ENCODE data around the gene RNASE3.
"Not testable (repeated sequence)": the region's sequence is repeated elsewhere in the genome, so short reads cannot be mapped to it uniquely, and the experiment has no call there.

RNASE3 gene

DNA sequence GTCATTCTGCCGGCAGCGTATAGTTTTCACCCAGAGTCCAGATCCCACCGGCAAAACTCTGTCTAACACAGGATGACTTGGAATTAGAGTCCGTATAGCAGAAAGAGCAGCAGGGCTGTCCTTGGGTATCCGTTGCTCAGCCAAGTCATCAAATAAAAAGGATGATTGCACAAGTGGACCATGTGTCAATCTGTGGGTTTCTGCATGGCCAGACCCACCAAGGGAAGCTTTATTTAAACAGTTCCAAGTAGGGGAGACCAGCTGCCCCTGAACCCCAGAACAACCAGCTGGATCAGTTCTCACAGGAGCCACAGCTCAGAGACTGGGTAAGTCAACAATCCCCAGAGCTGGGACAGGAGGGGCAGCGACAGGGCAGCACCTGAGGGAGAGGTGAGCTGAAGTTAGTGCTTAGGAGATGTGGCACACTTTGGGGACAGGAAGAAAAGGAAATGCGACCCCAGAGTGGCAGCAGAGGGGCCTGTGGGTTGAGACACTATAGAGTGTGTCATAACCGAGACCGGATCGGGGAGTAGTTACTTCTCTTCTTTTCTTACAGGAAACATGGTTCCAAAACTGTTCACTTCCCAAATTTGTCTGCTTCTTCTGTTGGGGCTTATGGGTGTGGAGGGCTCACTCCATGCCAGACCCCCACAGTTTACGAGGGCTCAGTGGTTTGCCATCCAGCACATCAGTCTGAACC, at the start of gene RNASE3:
RNASE3 (plus strand) TSS at position 260 of the 700 bp plus-strand sequence; CDS start at position 562, 302 bp downstream.
- H3K27ac ChIP-seq = not testable (repeated sequence)

- no peak overlapping the region for H3K27ac ChIP-seq
- TF ChIP-seq ZFX (IDR thresholded peaks at IDR 0.05; ENCODE audit: borderline replicate concordance) = no peak
- no peak for TF ChIP-seq CTCF (IDR thresholded peaks at IDR 0.05)
Measured at GRCh38 chr14:20846560-20846959, 44.6 kb upstream of the RNASE3 start.

DNA sequence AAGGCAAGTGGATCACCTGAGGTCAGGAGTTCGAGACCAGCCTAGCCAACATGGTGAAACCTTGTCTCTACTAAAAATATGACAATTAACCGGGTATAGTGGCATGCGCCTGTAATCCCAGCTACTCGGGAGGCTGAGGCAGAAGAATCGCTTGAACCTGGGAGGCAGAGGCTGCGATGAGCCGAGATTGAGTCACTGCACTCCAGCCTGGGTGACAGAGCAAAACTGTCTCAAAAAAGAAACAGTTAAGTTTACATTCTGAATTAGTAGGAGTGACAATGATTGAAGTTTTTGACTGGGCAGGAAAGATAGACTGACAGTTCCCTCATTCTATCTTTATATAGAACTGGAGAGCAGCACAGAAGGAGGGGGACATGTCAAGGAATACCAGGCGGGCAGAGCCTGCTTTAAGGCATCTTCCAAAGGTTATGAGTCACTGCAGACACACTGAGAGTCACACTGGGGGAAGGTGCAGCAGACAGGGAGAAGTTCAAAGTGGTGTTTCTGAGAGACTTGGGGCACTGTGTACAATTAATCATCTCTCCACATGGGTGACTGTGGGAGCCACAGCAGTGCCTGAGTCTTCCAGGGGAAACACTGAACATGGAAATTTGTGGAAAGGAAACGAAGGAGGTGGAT, 42.8 kb upstream of the RNASE3 start:
- H3K27ac ChIP-seq = 0 out of 2 replicates have a peak overlapping the region, but pooled peaks have one; percentile 27

GRCh38 chr14:20848955-20849570, 42.1 kb upstream of the RNASE3 start:
- TF ChIP-seq CTCF (IDR thresholded peaks at IDR 0.05) (no peak), ZFX (IDR thresholded peaks at IDR 0.05; ENCODE audit: borderline replicate concordance) (no peak)
- peak overlapping the region; percentile 27; the same call in 1 of the 2 replicates for H3K27ac ChIP-seq

More for the DNA sequence above, 42.8 kb upstream of the RNASE3 start:
- no peak for TF ChIP-seq ZFX (IDR thresholded peaks at IDR 0.05; ENCODE audit: borderline replicate concordance)
- TF ChIP-seq CTCF (IDR thresholded peaks at IDR 0.05) = no peak

DNA sequence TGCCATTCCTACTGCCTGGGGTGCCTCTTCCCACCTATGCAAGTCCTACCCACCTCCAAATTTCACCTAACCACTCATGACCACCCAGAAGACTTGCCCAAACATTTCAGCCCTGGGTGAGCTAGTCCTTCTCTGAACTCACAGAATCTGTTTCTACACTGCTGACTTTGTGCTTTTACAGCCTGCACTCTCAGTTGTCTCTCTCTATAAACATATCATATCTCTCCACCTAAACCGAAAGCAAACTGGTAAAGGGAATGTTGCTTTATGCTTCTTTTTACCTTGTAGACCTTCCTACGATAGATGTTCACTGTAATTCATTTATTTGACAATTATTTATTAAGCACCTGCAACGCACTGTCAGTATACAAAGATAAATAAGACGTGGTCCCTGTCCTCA, 38.1 kb upstream of the RNASE3 start:
- no peak overlapping the region for H3K27ac ChIP-seq
- TF ChIP-seq ZFX (IDR thresholded peaks at IDR 0.05; ENCODE audit: borderline replicate concordance) (no peak), CTCF (IDR thresholded peaks at IDR 0.05) (no peak)

- TF ChIP-seq ZFX (IDR thresholded peaks at IDR 0.05; ENCODE audit: borderline replicate concordance) (no peak), CTCF (IDR thresholded peaks at IDR 0.05) (peak; percentile 88)
- H3K27ac ChIP-seq = no peak overlapping the region
Measured at GRCh38 chr14:20855652-20856291, 35.4 kb upstream of the RNASE3 start.

- no peak for TF ChIP-seq CTCF (IDR thresholded peaks at IDR 0.05)
- no peak for TF ChIP-seq ZFX (IDR thresholded peaks at IDR 0.05; ENCODE audit: borderline replicate concordance)
- no peak overlapping the region for H3K27ac ChIP-seq
Measured at GRCh38 chr14:20857207-20857606, 34.0 kb upstream of the RNASE3 start.

All from 22Rv1 (cell line).